Middle frontal gyrus (tissue), 1 donor: ENCODE measurements around the gene HNMT.
"Not testable (repeated sequence)": the region's sequence is repeated elsewhere in the genome, so short reads cannot be mapped to it uniquely, and the experiment has no call there.

Experiments used
- DNase-seq: peaks from one replicate; pipeline ENCODE4 v3.0.0-alpha.2; 2015; ENCODE audit warnings: low spot score; ENCODE audit errors: extremely low spot score

Gene HNMT

DNA sequence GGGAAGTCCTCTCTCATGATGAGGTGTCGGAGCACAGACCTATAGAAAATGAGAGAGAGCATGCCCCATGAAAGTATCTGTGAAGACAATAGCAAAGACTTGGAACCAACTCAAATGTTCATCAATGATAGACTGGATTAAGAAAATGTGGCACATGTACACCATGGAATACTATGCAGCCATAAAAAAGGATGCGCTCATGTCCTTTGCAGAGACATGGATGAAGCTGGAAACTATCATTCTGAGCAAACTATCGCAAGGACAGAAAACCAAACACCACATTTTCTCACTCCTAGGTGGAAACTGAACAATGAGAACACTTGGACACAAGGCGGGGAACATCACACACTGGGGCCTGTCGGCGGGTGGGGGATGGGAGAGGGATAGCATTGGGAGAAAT is 79.3 kb downstream of the HNMT start:
- not testable (repeated sequence) for DNase-seq

DNA sequence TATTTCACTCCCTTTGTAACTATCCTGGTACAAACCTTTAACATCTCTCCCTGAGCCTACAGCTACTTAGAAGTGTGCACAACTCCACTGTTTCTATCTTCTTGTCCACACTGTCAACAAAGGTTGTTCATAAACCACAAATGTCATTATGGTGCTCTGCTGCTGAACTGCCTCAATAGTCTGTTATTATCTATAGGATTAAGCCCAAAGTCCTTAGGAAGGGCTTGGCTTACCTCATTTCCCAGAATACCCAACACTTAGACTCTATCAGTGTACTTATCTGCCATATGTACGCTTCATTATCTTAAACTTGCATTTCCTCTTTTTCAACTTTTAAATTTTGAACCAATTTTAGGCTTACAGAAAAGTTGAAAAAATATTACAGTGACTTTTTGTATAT is 94.2 kb downstream of the HNMT start:
- no peak for DNase-seq

DNA sequence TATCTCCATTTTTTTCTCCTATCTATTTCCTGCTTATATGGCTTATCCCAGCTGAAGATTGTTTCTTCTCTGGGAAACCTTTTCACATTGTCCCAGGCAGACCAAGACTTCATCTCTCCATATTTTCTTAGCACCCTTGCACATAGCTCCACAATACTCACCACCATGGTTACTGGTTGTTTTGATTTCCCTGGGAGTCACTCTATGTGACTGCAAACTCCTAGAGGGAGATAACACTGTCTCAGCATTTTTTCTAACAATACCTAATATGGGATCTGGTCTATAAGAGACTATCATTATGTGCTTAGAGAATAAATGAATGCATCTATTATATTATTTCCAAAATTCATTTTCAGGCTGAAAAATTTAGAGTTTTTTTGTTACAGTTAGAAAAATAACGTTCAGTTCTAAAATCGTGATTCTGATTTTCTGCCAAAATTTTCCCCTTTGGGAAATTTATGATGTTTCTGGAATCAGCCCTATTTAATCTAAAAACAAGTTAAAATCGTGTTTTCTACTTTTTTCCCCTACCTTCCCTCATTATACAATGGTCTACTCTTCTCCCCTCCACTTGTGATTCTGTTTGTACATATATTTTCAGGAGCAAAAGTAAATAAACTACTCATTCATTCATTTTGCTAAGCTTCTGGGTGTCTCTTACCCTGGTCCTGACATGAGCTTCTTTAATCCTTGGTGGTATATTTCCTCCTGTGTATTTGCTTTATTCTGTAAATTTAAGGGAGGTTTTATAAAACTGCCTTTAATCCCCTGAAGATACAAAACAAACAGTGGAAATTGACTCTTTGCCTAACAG is 95.4 kb downstream of the HNMT start:
- DNase-seq, result no peak

DNA sequence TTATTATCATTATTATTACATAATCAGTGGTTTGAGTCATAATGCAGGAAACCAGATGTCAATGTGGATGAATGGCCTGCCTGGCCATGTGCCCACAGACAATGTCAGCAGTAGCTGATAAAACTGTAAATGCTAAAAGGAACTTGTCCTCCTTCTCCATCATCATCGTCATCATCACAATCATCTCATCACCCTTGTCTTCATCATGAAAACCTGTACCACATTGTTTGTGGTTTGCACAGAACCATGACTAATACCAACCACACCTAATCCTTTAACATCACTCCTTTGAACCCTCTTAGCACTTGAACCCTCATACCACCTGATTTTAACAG is 96.0 kb downstream of the HNMT start:
- DNase-seq, result no peak

DNA sequence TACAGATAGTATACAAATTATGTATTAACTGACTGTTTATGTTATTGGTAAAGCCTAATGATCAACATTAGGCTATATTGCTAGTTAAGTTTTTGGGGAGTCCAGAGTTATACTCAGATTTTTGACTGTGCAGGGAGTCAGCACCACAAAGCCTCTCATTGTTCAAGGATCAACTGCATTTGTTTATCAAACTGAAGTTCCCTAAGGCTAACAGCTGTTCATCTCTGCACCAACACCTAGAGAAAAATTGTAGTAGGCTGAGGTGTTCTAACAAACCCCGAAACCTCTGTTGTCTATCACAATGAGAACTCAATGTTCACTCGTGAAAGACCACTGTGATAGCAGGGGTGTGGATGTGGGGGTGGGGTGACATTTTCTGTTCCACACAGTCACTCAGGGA is 97.7 kb downstream of the HNMT start:
- DNase-seq, result no peak

DNA sequence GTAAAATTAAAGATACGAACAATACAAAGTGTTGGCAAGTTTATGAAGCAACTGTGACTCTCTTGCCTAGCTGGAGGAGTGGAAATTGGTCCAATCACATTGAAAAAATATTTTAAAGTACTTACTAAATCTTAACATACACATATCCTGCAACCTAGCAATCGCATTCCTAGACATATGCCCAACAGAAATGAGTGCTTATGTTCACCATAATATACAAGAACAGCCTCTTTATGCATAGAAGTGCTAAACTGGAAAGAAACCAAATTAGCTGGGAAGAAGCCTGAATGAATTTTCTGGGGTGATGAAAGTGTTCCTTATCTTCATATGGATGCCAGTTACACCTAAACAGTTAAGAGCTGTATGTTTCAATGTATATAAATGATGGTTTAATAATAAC is 98.9 kb downstream of the HNMT start:
- DNase-seq, result no peak
